H1 (cell line): Measurements from ENCODE around the gene PPOX. TPM values are rescaled to one million over a fixed set of nuclear protein-coding genes. Genes with fewer than 3 reads are reported as not detected.

Source experiments
- POLR2A ChIP-seq, 2 experiments: IDR thresholded peaks; 1 replicate in 1 of 2; 2 replicates in 1 of 2; pipeline ENCODE4 v1.6.1; 2011; ENCODE audit warnings: low read depth in 2 of 2, low read length in 2 of 2, mild to moderate bottlenecking in 2 of 2; ENCODE audit errors: control extremely low read depth in 1 of 2
- SIRT6 ChIP-seq: IDR thresholded peaks from one replicate; pipeline ENCODE4 v1.7.1; 2012; ENCODE audit warnings: low read length, inconsistent platforms
- SP1 ChIP-seq: IDR thresholded peaks from 2 replicates; pipeline ENCODE4 v1.6.1; 2011; ENCODE audit warnings: low read depth, low read length
- SP4 ChIP-seq: IDR thresholded peaks from 2 replicates; pipeline ENCODE4 v1.6.1; 2012; ENCODE audit warnings: low read length, inconsistent platforms
- SRF ChIP-seq: IDR thresholded peaks from 2 replicates; pipeline ENCODE4 v1.6.1; 2011; ENCODE audit warnings: mild to moderate bottlenecking, low read depth, low read length, moderate library complexity
- YY1 ChIP-seq: IDR thresholded peaks from 2 replicates; pipeline ENCODE4 v1.6.1; 2011; ENCODE audit warnings: low read depth, mild to moderate bottlenecking, low read length
- polyA plus RNA-seq, 7 experiments: library from polyadenylated mRNA; depleted of rRNA in 3 of 7; stranded (reverse) in 5 of 7; unstranded in 2 of 7; fragments of >200 nt in 5 of 7; fragments of 200-250 nt in 2 of 7; gene quantifications; 1 replicate in 5 of 7; 2 replicates in 1 of 7; 4 replicates in 1 of 7; pipeline versions ENCODE4 v1.2.1 to v1.2.3, GENCODE V29; 2011 to 2013; ENCODE audit warnings: missing spikeins in 2 of 7, mixed read lengths in 2 of 7
- total RNA-seq: library from RNA; stranded (reverse); fragmentation: NEBNext Ultra II Directional; extraction: Animal tissue kit (Norgen Biotek cat#: 25700); gene quantifications from 2 replicates; pipeline ENCODE4 v1.2.1, GENCODE V29; 2021
- TF ChIP-seq, protein P1 (sequence below), 3 experiments: IDR thresholded peaks; 1 replicate in 2 of 3; 2 replicates in 1 of 3; pipeline versions ENCODE4 v1.5.1 to v1.6.1; 2011; ENCODE audit warnings: low read length in 3 of 3, mild to moderate bottlenecking in 3 of 3, inconsistent platforms in 2 of 3, low read depth in 1 of 3, moderate library complexity in 1 of 3; ENCODE audit not compliant: insufficient read depth in 1 of 3; ENCODE audit errors: control extremely low read depth in 1 of 3
- TF ChIP-seq, protein P2 (sequence below): fragments of 300-600 bp; sonication (generic); IDR thresholded peaks from 2 replicates; pipeline ENCODE4 v1.7.1; 2012; ENCODE audit warnings: low read length, moderate library complexity, mild to moderate bottlenecking, inconsistent platforms; ENCODE audit not compliant: insufficient replicate concordance

PPOX gene
- total and polyA plus RNA-seq, 2 of the 8 experiments (the other 6 are each of a cell fraction or from before 2014, with no cell fraction given) = 39.4 to 40.4 TPM

DNA sequence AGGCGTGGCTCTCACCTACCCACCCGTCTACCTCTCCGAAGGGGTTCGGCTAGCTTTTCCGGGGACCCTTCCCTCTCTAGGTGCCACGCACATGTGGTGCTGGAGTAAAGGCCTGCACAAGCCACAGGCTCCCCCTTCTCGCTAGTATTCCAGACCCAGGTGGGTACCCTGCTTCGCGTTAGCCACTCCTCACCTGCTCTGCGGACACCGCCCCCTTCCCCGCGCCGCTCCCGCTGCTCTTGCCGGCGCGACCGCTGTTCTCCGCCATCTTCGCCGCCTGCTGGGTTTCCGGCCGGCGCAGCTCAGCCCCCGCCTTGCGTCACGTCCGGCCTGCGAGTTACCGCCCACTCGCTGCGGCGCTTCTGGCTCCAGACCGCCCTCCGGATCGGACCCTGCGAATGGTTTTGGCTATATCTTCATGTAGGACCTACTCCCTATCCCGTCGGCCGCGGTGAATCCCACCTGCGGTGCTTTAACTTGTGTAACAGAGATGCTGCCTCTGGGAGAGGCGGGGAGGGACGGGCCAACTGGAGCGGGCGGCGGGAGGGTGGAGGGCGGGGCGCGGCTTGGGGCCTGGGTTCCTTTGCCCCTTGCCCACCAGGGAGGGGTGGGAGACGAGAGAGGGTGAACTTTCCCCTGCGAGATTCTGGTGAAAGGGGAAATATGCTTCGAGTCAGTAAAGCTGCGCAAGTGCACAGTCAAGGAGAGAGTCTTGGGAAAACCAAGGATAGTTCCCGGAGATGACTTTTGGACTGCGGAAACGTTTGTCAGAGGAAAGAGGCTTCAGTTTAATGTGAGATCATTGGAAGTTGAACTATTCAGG lies 48.3 kb upstream of the PPOX start, which contains the start of the genes NIT1 and PFDN2 (continued):
- TF ChIP-seq YY1 (peak; percentile 95), SP4 (no peak), SRF (no peak), SIRT6 (no peak), POLR2A (IDR thresholded peaks at IDR 0.05; ENCODE audit: control extremely low read depth in 1 of 2, low read depth in 2 of 2, low read length in 2 of 2) (peak in 1 of 2 experiments; percentile 70; a peak in 2 of 3 replicates), SP1 (no peak)
- TF ChIP-seq, protein P1, sequence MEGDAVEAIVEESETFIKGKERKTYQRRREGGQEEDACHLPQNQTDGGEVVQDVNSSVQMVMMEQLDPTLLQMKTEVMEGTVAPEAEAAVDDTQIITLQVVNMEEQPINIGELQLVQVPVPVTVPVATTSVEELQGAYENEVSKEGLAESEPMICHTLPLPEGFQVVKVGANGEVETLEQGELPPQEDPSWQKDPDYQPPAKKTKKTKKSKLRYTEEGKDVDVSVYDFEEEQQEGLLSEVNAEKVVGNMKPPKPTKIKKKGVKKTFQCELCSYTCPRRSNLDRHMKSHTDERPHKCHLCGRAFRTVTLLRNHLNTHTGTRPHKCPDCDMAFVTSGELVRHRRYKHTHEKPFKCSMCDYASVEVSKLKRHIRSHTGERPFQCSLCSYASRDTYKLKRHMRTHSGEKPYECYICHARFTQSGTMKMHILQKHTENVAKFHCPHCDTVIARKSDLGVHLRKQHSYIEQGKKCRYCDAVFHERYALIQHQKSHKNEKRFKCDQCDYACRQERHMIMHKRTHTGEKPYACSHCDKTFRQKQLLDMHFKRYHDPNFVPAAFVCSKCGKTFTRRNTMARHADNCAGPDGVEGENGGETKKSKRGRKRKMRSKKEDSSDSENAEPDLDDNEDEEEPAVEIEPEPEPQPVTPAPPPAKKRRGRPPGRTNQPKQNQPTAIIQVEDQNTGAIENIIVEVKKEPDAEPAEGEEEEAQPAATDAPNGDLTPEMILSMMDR (IDR thresholded peaks at IDR 0.05; ENCODE audit: control extremely low read depth in 1 of 3, insufficient read depth in 1 of 3, low read depth in 1 of 3, low read length in 3 of 3) = no peak
- TF ChIP-seq, protein P2, sequence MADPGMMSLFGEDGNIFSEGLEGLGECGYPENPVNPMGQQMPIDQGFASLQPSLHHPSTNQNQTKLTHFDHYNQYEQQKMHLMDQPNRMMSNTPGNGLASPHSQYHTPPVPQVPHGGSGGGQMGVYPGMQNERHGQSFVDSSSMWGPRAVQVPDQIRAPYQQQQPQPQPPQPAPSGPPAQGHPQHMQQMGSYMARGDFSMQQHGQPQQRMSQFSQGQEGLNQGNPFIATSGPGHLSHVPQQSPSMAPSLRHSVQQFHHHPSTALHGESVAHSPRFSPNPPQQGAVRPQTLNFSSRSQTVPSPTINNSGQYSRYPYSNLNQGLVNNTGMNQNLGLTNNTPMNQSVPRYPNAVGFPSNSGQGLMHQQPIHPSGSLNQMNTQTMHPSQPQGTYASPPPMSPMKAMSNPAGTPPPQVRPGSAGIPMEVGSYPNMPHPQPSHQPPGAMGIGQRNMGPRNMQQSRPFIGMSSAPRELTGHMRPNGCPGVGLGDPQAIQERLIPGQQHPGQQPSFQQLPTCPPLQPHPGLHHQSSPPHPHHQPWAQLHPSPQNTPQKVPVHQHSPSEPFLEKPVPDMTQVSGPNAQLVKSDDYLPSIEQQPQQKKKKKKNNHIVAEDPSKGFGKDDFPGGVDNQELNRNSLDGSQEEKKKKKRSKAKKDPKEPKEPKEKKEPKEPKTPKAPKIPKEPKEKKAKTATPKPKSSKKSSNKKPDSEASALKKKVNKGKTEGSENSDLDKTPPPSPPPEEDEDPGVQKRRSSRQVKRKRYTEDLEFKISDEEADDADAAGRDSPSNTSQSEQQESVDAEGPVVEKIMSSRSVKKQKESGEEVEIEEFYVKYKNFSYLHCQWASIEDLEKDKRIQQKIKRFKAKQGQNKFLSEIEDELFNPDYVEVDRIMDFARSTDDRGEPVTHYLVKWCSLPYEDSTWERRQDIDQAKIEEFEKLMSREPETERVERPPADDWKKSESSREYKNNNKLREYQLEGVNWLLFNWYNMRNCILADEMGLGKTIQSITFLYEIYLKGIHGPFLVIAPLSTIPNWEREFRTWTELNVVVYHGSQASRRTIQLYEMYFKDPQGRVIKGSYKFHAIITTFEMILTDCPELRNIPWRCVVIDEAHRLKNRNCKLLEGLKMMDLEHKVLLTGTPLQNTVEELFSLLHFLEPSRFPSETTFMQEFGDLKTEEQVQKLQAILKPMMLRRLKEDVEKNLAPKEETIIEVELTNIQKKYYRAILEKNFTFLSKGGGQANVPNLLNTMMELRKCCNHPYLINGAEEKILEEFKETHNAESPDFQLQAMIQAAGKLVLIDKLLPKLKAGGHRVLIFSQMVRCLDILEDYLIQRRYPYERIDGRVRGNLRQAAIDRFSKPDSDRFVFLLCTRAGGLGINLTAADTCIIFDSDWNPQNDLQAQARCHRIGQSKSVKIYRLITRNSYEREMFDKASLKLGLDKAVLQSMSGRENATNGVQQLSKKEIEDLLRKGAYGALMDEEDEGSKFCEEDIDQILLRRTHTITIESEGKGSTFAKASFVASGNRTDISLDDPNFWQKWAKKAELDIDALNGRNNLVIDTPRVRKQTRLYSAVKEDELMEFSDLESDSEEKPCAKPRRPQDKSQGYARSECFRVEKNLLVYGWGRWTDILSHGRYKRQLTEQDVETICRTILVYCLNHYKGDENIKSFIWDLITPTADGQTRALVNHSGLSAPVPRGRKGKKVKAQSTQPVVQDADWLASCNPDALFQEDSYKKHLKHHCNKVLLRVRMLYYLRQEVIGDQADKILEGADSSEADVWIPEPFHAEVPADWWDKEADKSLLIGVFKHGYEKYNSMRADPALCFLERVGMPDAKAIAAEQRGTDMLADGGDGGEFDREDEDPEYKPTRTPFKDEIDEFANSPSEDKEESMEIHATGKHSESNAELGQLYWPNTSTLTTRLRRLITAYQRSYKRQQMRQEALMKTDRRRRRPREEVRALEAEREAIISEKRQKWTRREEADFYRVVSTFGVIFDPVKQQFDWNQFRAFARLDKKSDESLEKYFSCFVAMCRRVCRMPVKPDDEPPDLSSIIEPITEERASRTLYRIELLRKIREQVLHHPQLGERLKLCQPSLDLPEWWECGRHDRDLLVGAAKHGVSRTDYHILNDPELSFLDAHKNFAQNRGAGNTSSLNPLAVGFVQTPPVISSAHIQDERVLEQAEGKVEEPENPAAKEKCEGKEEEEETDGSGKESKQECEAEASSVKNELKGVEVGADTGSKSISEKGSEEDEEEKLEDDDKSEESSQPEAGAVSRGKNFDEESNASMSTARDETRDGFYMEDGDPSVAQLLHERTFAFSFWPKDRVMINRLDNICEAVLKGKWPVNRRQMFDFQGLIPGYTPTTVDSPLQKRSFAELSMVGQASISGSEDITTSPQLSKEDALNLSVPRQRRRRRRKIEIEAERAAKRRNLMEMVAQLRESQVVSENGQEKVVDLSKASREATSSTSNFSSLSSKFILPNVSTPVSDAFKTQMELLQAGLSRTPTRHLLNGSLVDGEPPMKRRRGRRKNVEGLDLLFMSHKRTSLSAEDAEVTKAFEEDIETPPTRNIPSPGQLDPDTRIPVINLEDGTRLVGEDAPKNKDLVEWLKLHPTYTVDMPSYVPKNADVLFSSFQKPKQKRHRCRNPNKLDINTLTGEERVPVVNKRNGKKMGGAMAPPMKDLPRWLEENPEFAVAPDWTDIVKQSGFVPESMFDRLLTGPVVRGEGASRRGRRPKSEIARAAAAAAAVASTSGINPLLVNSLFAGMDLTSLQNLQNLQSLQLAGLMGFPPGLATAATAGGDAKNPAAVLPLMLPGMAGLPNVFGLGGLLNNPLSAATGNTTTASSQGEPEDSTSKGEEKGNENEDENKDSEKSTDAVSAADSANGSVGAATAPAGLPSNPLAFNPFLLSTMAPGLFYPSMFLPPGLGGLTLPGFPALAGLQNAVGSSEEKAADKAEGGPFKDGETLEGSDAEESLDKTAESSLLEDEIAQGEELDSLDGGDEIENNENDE = no peak
